Liver (tissue), 9 donors: ENCODE measurements around the gene DOCK11. TPM values are rescaled to one million over a fixed set of nuclear protein-coding genes. Genes with fewer than 3 reads are reported as not detected.

Experiments used
- DNase-seq: peaks from one replicate; pipeline ENCODE4 v3.0.0-alpha.2; 2017; ENCODE audit warnings: low spot score
- H3K27ac ChIP-seq, 2 donors: one replicate each; pipeline ENCODE4 v1.7.0; 2013; ENCODE audit warnings: inconsistent platforms in 2 of 2, low read length in 2 of 2, control low read depth in 1 of 2, low read depth in 1 of 2, mild to moderate bottlenecking in 1 of 2
- H3K27me3 ChIP-seq, 4 donors: one replicate each; pipeline versions ENCODE4 v1.6.1 to v1.7.0; 2013; ENCODE audit warnings: low read length in 3 of 4, inconsistent platforms in 1 of 4, mild to moderate bottlenecking in 1 of 4, moderate library complexity in 1 of 4; ENCODE audit not compliant: control insufficient read depth in 4 of 4, insufficient read depth in 4 of 4
- H3K36me3 ChIP-seq, 4 donors: one replicate each; pipeline versions ENCODE4 v1.6.1 to v1.7.0; 2013; ENCODE audit warnings: low read length in 3 of 4, mild to moderate bottlenecking in 3 of 4, low read depth in 1 of 4, moderate library complexity in 1 of 4; ENCODE audit not compliant: control insufficient read depth in 4 of 4, insufficient read depth in 3 of 4
- H3K4me1 ChIP-seq, 4 donors: one replicate each; pipeline versions ENCODE4 v1.6.1 to v1.7.0; 2013; ENCODE audit warnings: low read length in 3 of 4, mild to moderate bottlenecking in 3 of 4, moderate library complexity in 1 of 4; ENCODE audit not compliant: control insufficient read depth in 4 of 4, insufficient read depth in 4 of 4
- H3K4me3 ChIP-seq, 3 donors: one replicate each; pipeline versions ENCODE4 v1.6.1 to v1.7.0; 2013; ENCODE audit warnings: low read length in 3 of 3, control low read depth in 1 of 3, low read depth in 1 of 3, mild to moderate bottlenecking in 1 of 3
- H3K9ac ChIP-seq, 2 donors: one replicate each; pipeline ENCODE4 v1.7.0; 2013; ENCODE audit warnings: low read length in 2 of 2, mild to moderate bottlenecking in 2 of 2, moderate library complexity in 2 of 2, control low read depth in 1 of 2, low read depth in 1 of 2
- H3K9me3 ChIP-seq, 4 donors: one replicate each; pipeline versions ENCODE4 v1.6.1 to v1.7.0; 2013; ENCODE audit warnings: low read length in 3 of 4; ENCODE audit not compliant: control insufficient read depth in 4 of 4
- EGR1 ChIP-seq, 2 donors: IDR thresholded peaks; 2 replicates each; pipeline ENCODE4 v1.6.1; 2016 to 2018; ENCODE audit warnings: antibody characterized with exemption in 2 of 2, low read depth in 2 of 2
- FOXA1 ChIP-seq: IDR thresholded peaks from 2 replicates; pipeline ENCODE4 v1.6.1; 2016; ENCODE audit warnings: antibody characterized with exemption
- FOXA2 ChIP-seq: IDR thresholded peaks from 2 replicates; pipeline ENCODE4 v1.6.1; 2016; ENCODE audit warnings: antibody characterized with exemption
- GABPA ChIP-seq, 2 donors: IDR thresholded peaks in 1 of 2; conservative IDR thresholded peaks in 1 of 2; 2 replicates each; pipeline ENCODE4 v1.6.1; 2016; ENCODE audit warnings: antibody characterized with exemption in 2 of 2, mild to moderate bottlenecking in 1 of 2, moderate library complexity in 1 of 2
- HNF4A ChIP-seq, 2 donors: conservative IDR thresholded peaks; 2 replicates each; pipeline ENCODE4 v1.6.1; 2016; ENCODE audit warnings: antibody characterized with exemption in 2 of 2, mild to moderate bottlenecking in 2 of 2
- HNF4G ChIP-seq: IDR thresholded peaks from 2 replicates; pipeline ENCODE4 v1.6.1; 2016; ENCODE audit warnings: antibody characterized with exemption
- JUND ChIP-seq, 2 donors: IDR thresholded peaks; 2 replicates each; pipeline ENCODE4 v1.6.1; 2016; ENCODE audit warnings: antibody characterized with exemption in 2 of 2
- NR2F2 ChIP-seq: IDR thresholded peaks from 2 replicates; pipeline ENCODE4 v1.6.1; 2016; ENCODE audit warnings: antibody characterized with exemption
- RAD21 ChIP-seq, 2 donors: IDR thresholded peaks; 2 replicates each; pipeline ENCODE4 v1.6.1; 2016; ENCODE audit warnings: antibody characterized with exemption in 2 of 2, mild to moderate bottlenecking in 2 of 2
- RXRA ChIP-seq, 2 donors: IDR thresholded peaks; 2 replicates each; pipeline ENCODE4 v1.6.1; 2017 to 2018; ENCODE audit warnings: antibody characterized with exemption in 2 of 2, mild to moderate bottlenecking in 1 of 2
- SP1 ChIP-seq: IDR thresholded peaks from 2 replicates; pipeline ENCODE4 v1.6.1; 2018; ENCODE audit warnings: antibody characterized with exemption, mild to moderate bottlenecking
- TAF1 ChIP-seq: conservative IDR thresholded peaks from 2 replicates; pipeline ENCODE4 v1.6.1; 2016; ENCODE audit warnings: antibody characterized with exemption, mild to moderate bottlenecking
- YY1 ChIP-seq: IDR thresholded peaks from 2 replicates; pipeline ENCODE4 v1.6.1; 2016; ENCODE audit warnings: antibody characterized with exemption, mild to moderate bottlenecking
- WGBS: extraction: QIAGEN DNeasy Blood & Tissue Kit; methylation state at CpG from one replicate; pipeline ENCODE4 v1.1.7; 2013; 5-methylcytosine and 5-hydroxymethylcytosine counted together
- polyA plus RNA-seq, 2 donors: library from polyadenylated mRNA; stranded (reverse) in 1 of 2; unstranded in 1 of 2; fragments of 200-250 nt in 1 of 2; fragments of >200 nt in 1 of 2; fragmentation: Nextera tagmentation in 1 of 2; extraction: Ambion mirVana in 1 of 2; gene quantifications; one replicate each; pipeline versions ENCODE4 v1.2.1 to v1.2.3, GENCODE V29; 2013 to 2015
- total RNA-seq, 2 donors: library from RNA; depleted of rRNA; stranded (reverse); fragments of >200 nt; gene quantifications; one replicate each; pipeline ENCODE4 v1.2.3, GENCODE V29; 2014
- TF ChIP-seq, protein P1 (sequence below): IDR thresholded peaks from 2 replicates; pipeline ENCODE4 v1.6.1; 2016; ENCODE audit warnings: antibody characterized with exemption
- TF ChIP-seq, protein P2 (sequence below): IDR thresholded peaks from 2 replicates; pipeline ENCODE4 v1.6.1; 2016; ENCODE audit warnings: antibody characterized with exemption
- TF ChIP-seq, protein P3 (sequence below): IDR thresholded peaks from 2 replicates; pipeline ENCODE4 v1.6.1; 2016; ENCODE audit warnings: antibody characterized with exemption, mild to moderate bottlenecking
- TF ChIP-seq, protein P4 (sequence below): fragments of 150-350 bp; IDR thresholded peaks from 2 replicates; pipeline ENCODE4 v1.5.1; 2017; ENCODE audit warnings: improper control_type of control experiment, low read depth, low read length; ENCODE audit not compliant: missing input control
- TF ChIP-seq, protein P5 (sequence below): IDR thresholded peaks from 2 replicates; pipeline ENCODE4 v1.6.1; 2016; ENCODE audit warnings: antibody characterized with exemption
- donor health status: healthy.
- donor health status: healthy.
- donor health status: healthy.
- donor health status: healthy.
- donor health status: healthy.

DOCK11 gene
- total and polyA plus RNA-seq, 4 donors, result 1.3 to 9.3 (median 3.7) TPM

DNA sequence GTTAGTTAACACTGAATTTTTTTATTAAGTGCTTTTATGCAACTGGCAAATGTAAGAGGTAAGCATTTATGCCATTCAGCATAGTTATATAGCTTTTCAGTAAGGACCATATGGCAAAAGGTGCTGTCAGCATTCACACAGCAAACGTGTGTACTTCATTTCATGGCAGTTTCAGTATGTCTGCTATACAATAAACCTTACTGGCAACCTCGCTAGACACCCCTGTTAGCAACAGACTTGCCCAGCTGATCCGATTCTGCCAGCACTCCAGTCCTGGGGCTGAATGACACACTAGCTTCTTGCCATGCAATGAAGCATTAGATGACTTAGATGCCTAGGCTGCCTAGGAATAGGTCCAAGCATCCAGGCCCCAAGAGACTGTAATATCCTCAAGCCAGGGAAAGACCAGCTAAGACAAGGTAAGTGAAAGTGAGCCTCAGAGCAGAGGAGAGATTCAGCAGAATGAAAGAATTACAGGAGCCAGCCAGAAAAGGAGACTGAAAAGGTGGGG, 47.3 kb upstream of the DOCK11 start:
- Histone ChIP-seq H3K36me3 (peaks cover 1 to 17% (median 3%) of the 10 kb centered on the region in 4 donors), H3K4me3 (no peak overlapping the region), H3K27ac (no peak overlapping the region), H3K9me3 (no peaks in the 10 kb centered on the region), H3K27me3 (no peaks in the 10 kb centered on the region), H3K4me1 (no peaks in the 10 kb centered on the region), H3K9ac (no peak overlapping the region)
- WGBS, result 98% methylated on average over 3 of the region's 3 CpGs
- no peak for DNase-seq
- TF ChIP-seq RAD21 (IDR thresholded peaks at IDR 0.05), result no peak
- TF ChIP-seq NR2F2, result no peak
- TF ChIP-seq JUND (IDR thresholded peaks at IDR 0.05), result no peak
- TF ChIP-seq, protein P1, sequence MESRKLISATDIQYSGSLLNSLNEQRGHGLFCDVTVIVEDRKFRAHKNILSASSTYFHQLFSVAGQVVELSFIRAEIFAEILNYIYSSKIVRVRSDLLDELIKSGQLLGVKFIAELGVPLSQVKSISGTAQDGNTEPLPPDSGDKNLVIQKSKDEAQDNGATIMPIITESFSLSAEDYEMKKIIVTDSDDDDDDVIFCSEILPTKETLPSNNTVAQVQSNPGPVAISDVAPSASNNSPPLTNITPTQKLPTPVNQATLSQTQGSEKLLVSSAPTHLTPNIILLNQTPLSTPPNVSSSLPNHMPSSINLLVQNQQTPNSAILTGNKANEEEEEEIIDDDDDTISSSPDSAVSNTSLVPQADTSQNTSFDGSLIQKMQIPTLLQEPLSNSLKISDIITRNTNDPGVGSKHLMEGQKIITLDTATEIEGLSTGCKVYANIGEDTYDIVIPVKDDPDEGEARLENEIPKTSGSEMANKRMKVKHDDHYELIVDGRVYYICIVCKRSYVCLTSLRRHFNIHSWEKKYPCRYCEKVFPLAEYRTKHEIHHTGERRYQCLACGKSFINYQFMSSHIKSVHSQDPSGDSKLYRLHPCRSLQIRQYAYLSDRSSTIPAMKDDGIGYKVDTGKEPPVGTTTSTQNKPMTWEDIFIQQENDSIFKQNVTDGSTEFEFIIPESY, result no peak
- no peak for TF ChIP-seq EGR1 (IDR thresholded peaks at IDR 0.05; ENCODE audit: low read depth in 2 of 2)
- no peak for TF ChIP-seq FOXA1
- TF ChIP-seq HNF4A (conservative IDR thresholded peaks at IDR 0.05), result no peak
- no peak for TF ChIP-seq HNF4G
- TF ChIP-seq RXRA (IDR thresholded peaks at IDR 0.05), result no peak
- TF ChIP-seq, protein P2, sequence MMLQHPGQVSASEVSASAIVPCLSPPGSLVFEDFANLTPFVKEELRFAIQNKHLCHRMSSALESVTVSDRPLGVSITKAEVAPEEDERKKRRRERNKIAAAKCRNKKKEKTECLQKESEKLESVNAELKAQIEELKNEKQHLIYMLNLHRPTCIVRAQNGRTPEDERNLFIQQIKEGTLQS, result no peak
- no peak for TF ChIP-seq TAF1
- TF ChIP-seq, protein P3, sequence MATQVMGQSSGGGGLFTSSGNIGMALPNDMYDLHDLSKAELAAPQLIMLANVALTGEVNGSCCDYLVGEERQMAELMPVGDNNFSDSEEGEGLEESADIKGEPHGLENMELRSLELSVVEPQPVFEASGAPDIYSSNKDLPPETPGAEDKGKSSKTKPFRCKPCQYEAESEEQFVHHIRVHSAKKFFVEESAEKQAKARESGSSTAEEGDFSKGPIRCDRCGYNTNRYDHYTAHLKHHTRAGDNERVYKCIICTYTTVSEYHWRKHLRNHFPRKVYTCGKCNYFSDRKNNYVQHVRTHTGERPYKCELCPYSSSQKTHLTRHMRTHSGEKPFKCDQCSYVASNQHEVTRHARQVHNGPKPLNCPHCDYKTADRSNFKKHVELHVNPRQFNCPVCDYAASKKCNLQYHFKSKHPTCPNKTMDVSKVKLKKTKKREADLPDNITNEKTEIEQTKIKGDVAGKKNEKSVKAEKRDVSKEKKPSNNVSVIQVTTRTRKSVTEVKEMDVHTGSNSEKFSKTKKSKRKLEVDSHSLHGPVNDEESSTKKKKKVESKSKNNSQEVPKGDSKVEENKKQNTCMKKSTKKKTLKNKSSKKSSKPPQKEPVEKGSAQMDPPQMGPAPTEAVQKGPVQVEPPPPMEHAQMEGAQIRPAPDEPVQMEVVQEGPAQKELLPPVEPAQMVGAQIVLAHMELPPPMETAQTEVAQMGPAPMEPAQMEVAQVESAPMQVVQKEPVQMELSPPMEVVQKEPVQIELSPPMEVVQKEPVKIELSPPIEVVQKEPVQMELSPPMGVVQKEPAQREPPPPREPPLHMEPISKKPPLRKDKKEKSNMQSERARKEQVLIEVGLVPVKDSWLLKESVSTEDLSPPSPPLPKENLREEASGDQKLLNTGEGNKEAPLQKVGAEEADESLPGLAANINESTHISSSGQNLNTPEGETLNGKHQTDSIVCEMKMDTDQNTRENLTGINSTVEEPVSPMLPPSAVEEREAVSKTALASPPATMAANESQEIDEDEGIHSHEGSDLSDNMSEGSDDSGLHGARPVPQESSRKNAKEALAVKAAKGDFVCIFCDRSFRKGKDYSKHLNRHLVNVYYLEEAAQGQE, result no peak
- no peak for TF ChIP-seq GABPA (IDR thresholded peaks at IDR 0.05 in 1 of 2, conservative IDR thresholded peaks at IDR 0.05 in 1 of 2)
- no peak for TF ChIP-seq FOXA2
- TF ChIP-seq, protein P4, sequence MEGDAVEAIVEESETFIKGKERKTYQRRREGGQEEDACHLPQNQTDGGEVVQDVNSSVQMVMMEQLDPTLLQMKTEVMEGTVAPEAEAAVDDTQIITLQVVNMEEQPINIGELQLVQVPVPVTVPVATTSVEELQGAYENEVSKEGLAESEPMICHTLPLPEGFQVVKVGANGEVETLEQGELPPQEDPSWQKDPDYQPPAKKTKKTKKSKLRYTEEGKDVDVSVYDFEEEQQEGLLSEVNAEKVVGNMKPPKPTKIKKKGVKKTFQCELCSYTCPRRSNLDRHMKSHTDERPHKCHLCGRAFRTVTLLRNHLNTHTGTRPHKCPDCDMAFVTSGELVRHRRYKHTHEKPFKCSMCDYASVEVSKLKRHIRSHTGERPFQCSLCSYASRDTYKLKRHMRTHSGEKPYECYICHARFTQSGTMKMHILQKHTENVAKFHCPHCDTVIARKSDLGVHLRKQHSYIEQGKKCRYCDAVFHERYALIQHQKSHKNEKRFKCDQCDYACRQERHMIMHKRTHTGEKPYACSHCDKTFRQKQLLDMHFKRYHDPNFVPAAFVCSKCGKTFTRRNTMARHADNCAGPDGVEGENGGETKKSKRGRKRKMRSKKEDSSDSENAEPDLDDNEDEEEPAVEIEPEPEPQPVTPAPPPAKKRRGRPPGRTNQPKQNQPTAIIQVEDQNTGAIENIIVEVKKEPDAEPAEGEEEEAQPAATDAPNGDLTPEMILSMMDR, result no peak
- no peak for TF ChIP-seq YY1
- no peak for TF ChIP-seq SP1
- TF ChIP-seq, protein P5, sequence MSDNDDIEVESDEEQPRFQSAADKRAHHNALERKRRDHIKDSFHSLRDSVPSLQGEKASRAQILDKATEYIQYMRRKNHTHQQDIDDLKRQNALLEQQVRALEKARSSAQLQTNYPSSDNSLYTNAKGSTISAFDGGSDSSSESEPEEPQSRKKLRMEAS, result no peak
